OCI-LY3 (cell line): ENCODE measurements around the gene C6orf58.

Experiments
- H2AFZ ChIP-seq: fragments of 200-600, 300-600 bp; shearing (Covaris generic); 2 replicates; pipeline ENCODE4 v1.6.0; 2014; ENCODE audit warnings: antibody characterized with exemption, low read depth, low read length
- H3K27ac ChIP-seq: fragments of 200-600, 300-600 bp; sonication (generic); 2 replicates; pipeline ENCODE4 v1.5.1; 2014; ENCODE audit warnings: mild to moderate bottlenecking, low read length, moderate library complexity, mixed read lengths
- H3K27me3 ChIP-seq: fragments of 200-600, 300-600 bp; sonication (generic); 2 replicates; pipeline ENCODE4 v1.6.1; 2014; ENCODE audit warnings: low read depth, low read length, mixed read lengths
- H3K36me3 ChIP-seq: fragments of 200-600, 300-600 bp; sonication (generic); replicated peaks from 2 replicates; pipeline ENCODE3; 2014; ENCODE audit warnings: low read depth, low read length, mixed read lengths
- H3K4me1 ChIP-seq: fragments of 300-600, 200-600 bp; sonication (generic); 2 replicates; pipeline ENCODE4 v1.6.1; 2014; ENCODE audit warnings: low read length, mixed read lengths
- H3K4me2 ChIP-seq: fragments of 200-600, 300-600 bp; sonication (generic); 2 replicates; pipeline ENCODE4 v1.6.1; 2014; ENCODE audit warnings: low read length, mixed read lengths
- H3K4me3 ChIP-seq: fragments of 300-600, 200-600 bp; sonication (generic); 2 replicates; pipeline ENCODE4 v1.5.1; 2014; ENCODE audit warnings: antibody characterized with exemption, mild to moderate bottlenecking, low read length, moderate library complexity
- H3K79me2 ChIP-seq: fragments of 300-600, 200-600 bp; shearing (Covaris generic); 2 replicates; pipeline ENCODE4 v1.6.1; 2014; ENCODE audit warnings: mild to moderate bottlenecking, low read length, mixed read lengths
- H3K9ac ChIP-seq: fragments of 300-600, 200-600 bp; shearing (Covaris generic); 2 replicates; pipeline ENCODE4 v1.6.0; 2014; ENCODE audit warnings: mild to moderate bottlenecking, low read length, moderate library complexity
- H3K9me3 ChIP-seq: fragments of 200-600, 300-600 bp; shearing (Covaris generic); 2 replicates; pipeline ENCODE4 v1.6.1; 2014; ENCODE audit warnings: low read length, mixed read lengths; ENCODE audit not compliant: insufficient read depth
- H4K20me1 ChIP-seq: fragments of 200-600, 300-600 bp; sonication (generic); 2 replicates; pipeline ENCODE4 v1.6.1; 2016; ENCODE audit warnings: low read length, mixed read lengths; ENCODE audit not compliant: insufficient read depth
- EZH2phosphoT487 ChIP-seq: fragments of 200-600 bp; shearing (Covaris generic); IDR thresholded peaks from 2 replicates; pipeline ENCODE4 v1.6.1; 2018; ENCODE audit warnings: antibody characterized with exemption, mixed run types, low read depth
- TF ChIP-seq, protein P1 (sequence below): fragments of 200-600, 300-600 bp; sonication (generic); IDR thresholded peaks from 2 replicates; pipeline ENCODE4 v1.5.1; 2014; ENCODE audit warnings: antibody characterized with exemption, low read length, low read depth

C6orf58 gene

DNA sequence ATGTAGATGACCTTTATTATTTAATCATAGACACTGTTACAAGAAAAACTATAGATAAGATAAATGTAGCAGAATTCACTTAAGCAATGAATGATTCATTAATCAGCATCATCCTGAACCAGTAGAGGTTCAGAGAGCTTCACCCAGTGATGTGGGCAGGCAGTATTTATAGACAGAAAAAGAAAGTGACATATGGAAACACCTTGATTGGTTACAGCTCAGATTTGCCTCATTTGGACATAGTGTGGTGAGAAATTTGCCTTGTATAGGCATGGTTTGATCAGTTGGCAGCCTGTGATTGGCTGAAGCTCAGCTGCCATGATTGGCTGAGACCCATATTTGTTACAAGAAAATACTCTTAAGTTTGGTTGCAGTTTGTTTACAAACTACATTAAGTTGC is 4.6 kb downstream of the C6orf58 start:
- Histone ChIP-seq H3K27me3 (no peaks in the 10 kb centered on the region), H3K79me2 (no peaks in the 10 kb centered on the region), H3K4me3 (no peak overlapping the region), H3K4me2 (no peak overlapping the region), H3K9me3 (no peaks in the 10 kb centered on the region), H3K4me1 (peaks cover 23% of the 10 kb centered on the region), H3K27ac (no peak overlapping the region), H2AFZ (no peak overlapping the region), H3K9ac (no peak overlapping the region), H4K20me1 (no peaks in the 10 kb centered on the region), H3K36me3 (peaks cover 24% of the 10 kb centered on the region)
- TF ChIP-seq, protein P1, sequence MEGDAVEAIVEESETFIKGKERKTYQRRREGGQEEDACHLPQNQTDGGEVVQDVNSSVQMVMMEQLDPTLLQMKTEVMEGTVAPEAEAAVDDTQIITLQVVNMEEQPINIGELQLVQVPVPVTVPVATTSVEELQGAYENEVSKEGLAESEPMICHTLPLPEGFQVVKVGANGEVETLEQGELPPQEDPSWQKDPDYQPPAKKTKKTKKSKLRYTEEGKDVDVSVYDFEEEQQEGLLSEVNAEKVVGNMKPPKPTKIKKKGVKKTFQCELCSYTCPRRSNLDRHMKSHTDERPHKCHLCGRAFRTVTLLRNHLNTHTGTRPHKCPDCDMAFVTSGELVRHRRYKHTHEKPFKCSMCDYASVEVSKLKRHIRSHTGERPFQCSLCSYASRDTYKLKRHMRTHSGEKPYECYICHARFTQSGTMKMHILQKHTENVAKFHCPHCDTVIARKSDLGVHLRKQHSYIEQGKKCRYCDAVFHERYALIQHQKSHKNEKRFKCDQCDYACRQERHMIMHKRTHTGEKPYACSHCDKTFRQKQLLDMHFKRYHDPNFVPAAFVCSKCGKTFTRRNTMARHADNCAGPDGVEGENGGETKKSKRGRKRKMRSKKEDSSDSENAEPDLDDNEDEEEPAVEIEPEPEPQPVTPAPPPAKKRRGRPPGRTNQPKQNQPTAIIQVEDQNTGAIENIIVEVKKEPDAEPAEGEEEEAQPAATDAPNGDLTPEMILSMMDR = no peak
- no peak for TF ChIP-seq EZH2phosphoT487

DNA sequence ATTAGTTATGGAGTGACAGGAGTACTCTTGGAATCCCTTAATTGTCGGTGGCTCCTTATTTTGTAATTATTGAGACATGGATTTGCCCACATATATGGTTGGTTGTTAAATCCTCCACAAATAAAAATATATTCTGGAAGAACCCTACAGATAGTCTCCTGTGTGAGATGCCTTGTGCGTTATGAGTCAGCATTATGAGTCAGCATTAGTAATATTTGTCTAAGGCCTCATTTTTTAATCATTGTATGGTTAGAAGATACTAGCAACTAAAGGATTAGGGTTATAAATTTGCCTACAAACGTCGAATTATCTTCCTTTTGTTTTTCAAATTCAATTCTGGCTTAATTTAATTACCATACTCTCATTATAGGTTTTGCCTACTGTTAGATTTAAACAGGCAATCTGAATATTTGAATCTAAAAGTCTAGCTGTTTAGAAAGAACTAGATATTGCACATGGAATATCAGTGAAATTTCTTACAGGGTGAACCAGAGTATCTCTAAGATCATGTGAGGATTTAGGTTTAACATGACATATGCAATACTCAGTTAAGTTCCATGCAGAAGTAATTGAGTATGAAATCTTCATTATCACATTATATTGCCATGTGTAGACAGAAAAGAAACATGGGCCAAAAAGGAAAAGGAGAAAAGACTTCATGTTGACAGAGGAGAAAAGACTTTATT is 5.9 kb downstream of the C6orf58 start:
- Histone ChIP-seq H2AFZ (no peak overlapping the region; the same call in 1 of the 2 replicates), H3K36me3 (peaks cover 24% of the 10 kb centered on the region), H3K4me2 (peak overlapping the region; percentile 7; the same call in 1 of the 2 replicates)

DNA sequence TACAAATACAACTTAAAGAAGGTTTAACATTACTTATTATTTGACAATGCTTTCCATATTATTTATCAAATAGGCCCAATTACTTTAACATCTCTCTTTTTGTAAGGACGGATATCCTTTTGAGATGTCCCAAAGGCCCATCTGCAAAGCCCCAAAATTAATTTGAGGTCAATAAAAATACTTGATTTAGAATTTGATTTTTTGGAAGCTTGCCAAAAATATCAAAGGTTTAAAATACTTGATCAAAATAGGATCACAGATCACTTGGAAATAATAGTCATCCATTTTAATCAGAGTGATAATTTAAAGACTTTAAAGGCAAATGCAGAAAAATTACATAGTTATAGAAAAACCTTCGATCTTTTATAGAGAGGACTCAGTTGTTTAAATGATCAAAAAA is 8.1 kb downstream of the C6orf58 start:
- Histone ChIP-seq H3K36me3 (peaks cover 23% of the 10 kb centered on the region), H3K4me1 (peaks cover 14% of the 10 kb centered on the region), H3K4me3 (no peak overlapping the region), H3K27ac (no peak overlapping the region), H3K79me2 (no peaks in the 10 kb centered on the region), H3K9ac (no peak overlapping the region), H3K27me3 (no peaks in the 10 kb centered on the region), H3K4me2 (no peak overlapping the region), H3K9me3 (no peaks in the 10 kb centered on the region), H2AFZ (no peak overlapping the region), H4K20me1 (no peaks in the 10 kb centered on the region)
- TF ChIP-seq, protein P1 = no peak
- no peak for TF ChIP-seq EZH2phosphoT487

More for the DNA sequence above, 5.9 kb downstream of the C6orf58 start:
- Histone ChIP-seq H3K9ac (no peak overlapping the region), H3K9me3 (no peaks in the 10 kb centered on the region), H4K20me1 (no peaks in the 10 kb centered on the region), H3K27ac (no peak overlapping the region), H3K4me3 (no peak overlapping the region), H3K4me1 (peaks cover 23% of the 10 kb centered on the region), H3K79me2 (no peaks in the 10 kb centered on the region), H3K27me3 (no peaks in the 10 kb centered on the region)
- TF ChIP-seq, protein P1 = no peak

DNA sequence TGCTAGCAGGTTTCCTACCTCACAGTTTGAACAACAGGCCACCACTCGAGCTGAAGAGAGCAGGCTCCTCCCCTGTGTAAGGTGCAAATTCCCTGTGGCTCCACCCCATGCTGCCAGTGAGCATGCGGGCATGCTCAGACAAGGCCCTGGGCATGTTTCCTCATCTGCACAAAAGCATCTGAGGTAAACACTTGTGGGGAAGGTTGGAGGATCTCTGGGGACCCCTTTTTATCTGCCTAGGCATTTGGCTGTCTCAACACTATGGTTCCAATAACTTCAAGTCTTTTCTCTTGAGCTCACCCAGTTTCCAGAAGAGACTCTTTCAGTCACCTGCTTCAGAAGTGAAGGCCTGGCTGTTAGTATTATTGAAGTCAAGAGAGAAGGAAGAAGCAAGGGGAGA is 9.4 kb downstream of the C6orf58 start:
- H3K4me1 ChIP-seq = peaks cover 14% of the 10 kb centered on the region
- H3K4me3 ChIP-seq = no peak overlapping the region
- H2AFZ ChIP-seq = no peak overlapping the region
- no peaks in the 10 kb centered on the region for H4K20me1 ChIP-seq
- no peaks in the 10 kb centered on the region for H3K9me3 ChIP-seq
- no peak overlapping the region for H3K27ac ChIP-seq
- TF ChIP-seq, protein P1 = no peak
- TF ChIP-seq EZH2phosphoT487 = no peak
- H3K79me2 ChIP-seq = no peaks in the 10 kb centered on the region
- H3K27me3 ChIP-seq = no peaks in the 10 kb centered on the region
- H3K36me3 ChIP-seq = peaks cover 18% of the 10 kb centered on the region
- no peak overlapping the region for H3K4me2 ChIP-seq
- H3K9ac ChIP-seq = no peak overlapping the region
